SKM-1 treated with dmso at 0.1 percent for 144 hours (cell line): Measurements from ENCODE around the gene HIBCH.
"Not testable (repeated sequence)": the region's sequence is repeated elsewhere in the genome, so short reads cannot be mapped to it uniquely, and the experiment has no call there.

Experiments
- DNase-seq: peaks from one replicate; lab custom pipeline; 2025; ENCODE audit not compliant: unreplicated experiment; lab: John Stamatoyannopoulos, UW

HIBCH gene

DNA sequence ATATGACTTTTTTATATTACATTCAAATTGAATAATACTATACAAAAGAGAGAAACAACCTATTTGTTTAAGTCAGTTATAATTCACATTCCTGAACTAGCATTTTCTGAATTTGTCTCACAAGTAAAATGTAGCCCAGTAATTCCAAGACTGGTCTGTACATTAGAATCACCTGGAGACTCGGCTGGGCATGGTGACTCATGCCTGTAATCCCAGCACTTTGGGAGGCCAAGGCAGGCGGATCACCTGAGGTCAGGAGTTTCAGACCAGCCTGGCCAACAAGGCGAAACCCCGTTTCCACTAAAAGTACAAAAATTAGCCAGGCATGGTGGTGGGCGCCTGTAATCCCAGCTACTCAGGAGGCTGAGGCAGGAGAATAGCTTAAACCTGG is 7.0 kb downstream of the HIBCH start:
- DNase-seq, result not testable (repeated sequence)

GRCh38 chr2:190311893-190312634 is 7.6 kb downstream of the HIBCH start:
- DNase-seq, result no peak

DNA sequence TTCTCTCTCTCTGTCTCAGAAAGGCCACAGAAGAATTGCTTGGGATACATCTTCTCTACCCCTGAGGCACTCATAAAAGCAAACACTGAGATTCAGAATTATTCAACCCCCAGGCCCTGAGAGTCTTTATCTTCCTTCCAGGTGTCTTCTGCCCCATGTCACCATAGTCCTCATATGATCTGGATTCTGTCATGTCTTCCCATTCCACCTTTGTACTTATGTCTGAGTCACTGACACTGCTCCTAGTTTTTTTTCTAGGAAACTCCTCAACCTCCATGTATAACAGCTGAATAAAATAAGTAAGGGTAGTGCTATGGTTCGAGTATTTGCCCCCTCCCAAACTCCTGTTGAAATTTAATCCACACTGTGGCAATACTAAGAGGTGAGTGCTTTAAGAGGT is 11.6 kb downstream of the HIBCH start:
- no peak for DNase-seq

- DNase-seq, result no peak
These were observed 15.2 kb downstream of the HIBCH start for GRCh38 chr2:190304404-190304803.

DNA sequence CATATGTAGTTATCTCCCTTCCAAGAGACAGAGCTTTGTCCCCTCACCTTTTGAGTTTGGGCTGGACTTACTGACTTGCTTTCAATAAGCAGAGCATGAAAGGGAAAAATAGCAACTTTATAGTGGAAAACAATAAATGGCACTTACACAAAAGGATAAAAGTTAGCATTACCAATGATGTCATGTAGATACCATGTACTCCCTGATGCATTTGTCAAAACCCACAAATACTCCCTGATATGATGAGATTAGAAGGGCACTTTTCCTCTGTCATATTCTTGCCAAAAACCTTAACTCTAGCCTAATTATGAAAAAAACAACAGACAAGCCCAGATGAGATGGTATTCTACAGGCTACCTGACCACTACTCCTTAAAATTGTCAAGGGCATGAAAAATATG is 16.0 kb downstream of the HIBCH start:
- no peak for DNase-seq

GRCh38 chr2:190302052-190302451 is 17.6 kb downstream of the HIBCH start:
- no peak for DNase-seq

GRCh38 chr2:190301032-190301431 is 18.6 kb downstream of the HIBCH start:
- no peak for DNase-seq

GRCh38 chr2:190297880-190298279 is 21.7 kb downstream of the HIBCH start:
- DNase-seq, result not testable (repeated sequence)

GRCh38 chr2:190283783-190284182 is 35.8 kb downstream of the HIBCH start:
- no peak for DNase-seq

GRCh38 chr2:190280565-190281350 is 38.9 kb downstream of the HIBCH start:
- DNase-seq, result no peak

GRCh38 chr2:190279256-190280134 is 40.1 kb downstream of the HIBCH start:
- not testable (repeated sequence) for DNase-seq

GRCh38 chr2:190277234-190278112 is 42.2 kb downstream of the HIBCH start:
- DNase-seq, result no peak

GRCh38 chr2:190272457-190272842 is 47.2 kb downstream of the HIBCH start:
- DNase-seq, result no peak

GRCh38 chr2:190271783-190272456 is 47.7 kb downstream of the HIBCH start:
- no peak for DNase-seq

DNA sequence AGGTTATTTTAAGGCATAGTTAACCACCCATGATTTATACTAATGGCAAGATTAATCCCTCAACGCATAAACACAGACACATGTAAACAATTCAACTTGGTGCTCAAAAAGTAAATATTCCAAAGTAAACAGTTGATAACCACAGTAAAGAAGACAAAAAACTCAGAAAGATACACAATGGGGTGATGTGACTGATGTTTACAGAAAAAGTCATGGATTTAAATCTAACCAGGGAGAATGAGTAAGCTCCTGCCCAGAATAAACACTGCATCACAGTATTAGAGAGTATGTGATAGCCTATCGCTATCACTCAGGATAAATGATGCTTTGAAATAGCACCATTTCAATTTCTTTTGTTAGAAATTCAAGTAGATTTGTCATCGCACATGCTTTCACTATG is 49.3 kb downstream of the HIBCH start:
- no peak for DNase-seq

- not testable (repeated sequence) for DNase-seq
These were observed 49.9 kb downstream of the HIBCH start for GRCh38 chr2:190269699-190270098.

DNA sequence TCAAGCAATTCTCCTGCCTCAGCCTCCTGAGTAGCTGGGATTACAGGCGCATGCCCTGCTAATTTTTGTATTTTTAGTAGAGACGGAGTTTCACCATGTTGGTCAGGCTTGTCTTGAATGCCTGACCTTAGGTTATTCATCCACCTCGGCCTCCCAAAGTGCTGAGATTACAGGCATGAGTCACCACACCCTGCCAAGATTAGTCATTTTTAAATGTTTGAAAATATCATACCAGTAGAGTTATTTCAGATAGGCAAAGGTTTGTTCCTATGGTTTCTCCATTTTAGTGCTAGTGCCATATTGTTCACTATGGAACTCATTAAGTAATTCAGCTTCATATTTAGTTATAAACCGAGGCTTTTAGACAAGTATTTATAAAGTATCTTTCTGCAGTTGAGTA is 52.3 kb downstream of the HIBCH start:
- DNase-seq, result no peak

DNA sequence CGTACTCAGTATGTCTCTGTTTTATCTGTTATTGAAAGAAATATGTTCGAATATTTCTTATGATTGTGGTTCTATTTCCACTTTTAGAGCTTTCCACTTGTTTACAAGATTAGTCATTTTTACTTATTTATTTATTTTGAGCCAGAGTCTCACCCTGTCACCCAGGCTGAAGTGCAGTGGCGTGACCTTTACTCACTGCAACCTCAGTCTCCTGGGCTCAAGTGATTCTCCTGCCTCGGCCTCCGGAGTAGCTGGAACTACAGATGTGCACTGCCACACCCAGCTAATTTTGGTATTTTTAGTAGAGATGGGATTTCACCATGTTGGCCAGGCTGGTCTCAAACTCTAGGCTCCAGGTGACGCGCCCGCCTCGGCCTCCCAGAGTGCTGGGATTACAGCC is 53.3 kb downstream of the HIBCH start:
- no peak for DNase-seq

GRCh38 chr2:190261851-190262250 is 57.8 kb downstream of the HIBCH start:
- DNase-seq, result no peak

GRCh38 chr2:190256087-190256486 is 63.5 kb downstream of the HIBCH start:
- no peak for DNase-seq
